Measurements from ENCODE around the gene HOOK2. TPM values are rescaled to one million over a fixed set of nuclear protein-coding genes. Genes with fewer than 3 reads are reported as not detected.

The HOOK2 gene
- total and polyA plus RNA-seq, 9 of the 15 experiments (the other 6 are each of a cell fraction or from before 2014, with no cell fraction given): 1.3 to 17.2 (median 9.9) TPM

- peak; percentile 85 for TF ChIP-seq MXI1 (IDR thresholded peaks at IDR 0.05; ENCODE audit: low read depth, low read length)
- TF ChIP-seq EP400 (IDR thresholded peaks at IDR 0.05): peak; percentile 83
- TF ChIP-seq ZNF121 (CRISPR knock-in tag; conservative IDR thresholded peaks at IDR 0.05): no peak
- TF ChIP-seq NKRF (IDR thresholded peaks at IDR 0.05; ENCODE audit: borderline replicate concordance): peak; percentile 91
- TF ChIP-seq CEBPZ (IDR thresholded peaks at IDR 0.05; ENCODE audit: borderline replicate concordance, low read depth, low read length): peak; percentile 87; the same call in 1 of the 2 replicates
- no peak for TF ChIP-seq NFIX (CRISPR knock-in tag; IDR thresholded peaks at IDR 0.05; ENCODE audit: low read depth)
- TF ChIP-seq HNRNPUL1 (IDR thresholded peaks at IDR 0.05; ENCODE audit: low read length): no peak
- TF ChIP-seq ZNF609 (CRISPR knock-in tag; IDR thresholded peaks at IDR 0.05; ENCODE audit: borderline replicate concordance): no peak
- no peak for TF ChIP-seq DMBX1 (CRISPR knock-in tag; IDR thresholded peaks at IDR 0.05; ENCODE audit: borderline replicate concordance)
- TF ChIP-seq SNAPC5 (CRISPR knock-in tag; IDR thresholded peaks at IDR 0.05): no peak
- TF ChIP-seq MAFF (IDR thresholded peaks at IDR 0.05; ENCODE audit: low read length): peak; percentile 67
- no peak for TF ChIP-seq SMAD3 (CRISPR knock-in tag; conservative IDR thresholded peaks at IDR 0.05)
- TF ChIP-seq PHB2 (IDR thresholded peaks at IDR 0.05; ENCODE audit: low read depth): no peak
- peak; percentile 62 for TF ChIP-seq L3MBTL2 (IDR thresholded peaks at IDR 0.05)
- TF ChIP-seq RBM15 (IDR thresholded peaks at IDR 0.05; ENCODE audit: insufficient read depth, low read length): no peak
- TF ChIP-seq TCFL5 (CRISPR knock-in tag; conservative IDR thresholded peaks at IDR 0.05): 0 out of 2 replicates have a peak, but pooled peaks have one; percentile 18
- TF ChIP-seq ZNF311 (CRISPR knock-in tag; IDR thresholded peaks at IDR 0.05): no peak
These were observed 38.1 kb downstream of the HOOK2 start, which contains the start of gene GET3 (continued) for GRCh38 chr19:12736995-12737834.
